Breast epithelium (tissue), 3 donors: ENCODE measurements around the gene ATRN.

Experiments used
- CTCF ChIP-seq, 3 donors: fragments of 450-650 bp; IDR thresholded peaks; one replicate each; pipeline ENCODE4 v1.5.1; 2016 to 2017; ENCODE audit warnings: antibody characterized with exemption in 3 of 3, mild to moderate bottlenecking in 3 of 3, moderate library complexity in 3 of 3
- POLR2A ChIP-seq: fragments of 450-650 bp; IDR thresholded peaks from one replicate; pipeline ENCODE4 v1.6.1; 2016; ENCODE audit warnings: antibody characterized with exemption, mild to moderate bottlenecking, moderate library complexity
- POLR2AphosphoS5 ChIP-seq, 3 donors: sonication (generic); formaldehyde crosslinking; IDR thresholded peaks; one replicate each; pipeline ENCODE4 v1.6.1; 2017; ENCODE audit warnings: antibody characterized with exemption in 3 of 3

DNA sequence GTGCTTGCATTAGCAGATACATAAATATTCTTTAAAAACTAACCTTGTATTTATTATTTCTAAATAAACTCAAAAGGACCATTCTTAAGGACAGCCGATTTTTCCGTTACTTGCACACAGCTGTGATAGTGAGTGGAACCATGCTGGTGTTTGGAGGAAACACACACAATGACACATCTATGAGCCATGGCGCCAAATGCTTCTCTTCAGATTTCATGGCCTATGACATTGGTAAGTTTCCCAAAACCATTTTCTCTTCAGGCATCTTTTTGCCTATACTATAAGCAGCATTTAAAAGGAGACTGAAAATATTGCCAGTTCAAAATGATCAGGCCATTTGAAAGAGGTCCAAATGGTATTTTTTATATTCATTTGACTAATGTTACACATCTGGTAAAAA, 92.3 kb downstream of the ATRN start:
- TF ChIP-seq CTCF (IDR thresholded peaks at IDR 0.05) (no peak), POLR2A (no peak), POLR2AphosphoS5 (IDR thresholded peaks at IDR 0.05) (no peak)
